G401.6 (cell line): ENCODE results near the gene OR51G2.
"Not testable (repeated sequence)": the region's sequence is repeated elsewhere in the genome, so short reads cannot be mapped to it uniquely, and the experiment has no call there.

Experiments used
- FAIRE-seq: peaks from 2 replicates; lab custom pipeline; 2012; peaks lifted over from hg19 to GRCh38; lab: Jason Lieb, UNC

Gene OR51G2

GRCh38 chr11:4919250-4919649 lies at the start of gene OR51G2:
TSS of gene OR51G2 (minus strand) at chr11:4919350. CDS start at chr11:4915663, 3,687 bp downstream.
- FAIRE-seq: no peak

- no peak for FAIRE-seq
These were observed 43.7 kb upstream of the OR51G2 start for GRCh38 chr11:4962816-4963215.

GRCh38 chr11:4960877-4961276 lies 41.7 kb upstream of the OR51G2 start:
- FAIRE-seq: no peak

- FAIRE-seq: no peak
These were observed 38.2 kb upstream of the OR51G2 start for GRCh38 chr11:4957396-4957795.

GRCh38 chr11:4955613-4956012 lies 36.5 kb upstream of the OR51G2 start, which contains the start of gene OR51A2:
TSS of gene OR51A2 (minus strand) at chr11:4955713. CDS start at chr11:4955713, 0 bp downstream.
- FAIRE-seq: not testable (repeated sequence)

- no peak for FAIRE-seq
These were observed 28.4 kb upstream of the OR51G2 start, which contains the start of gene OR51A4 for GRCh38 chr11:4947505-4947904. TSS of gene OR51A4 (minus strand) at chr11:4947605. CDS start at chr11:4947100, 505 bp downstream.

- no peak for FAIRE-seq
These were observed 17.6 kb upstream of the OR51G2 start for GRCh38 chr11:4936745-4937144.

GRCh38 chr11:4932751-4933150 lies 13.6 kb upstream of the OR51G2 start:
- no peak for FAIRE-seq

- FAIRE-seq: no peak
These were observed 7.5 kb upstream of the OR51G2 start for GRCh38 chr11:4926608-4927007.

- FAIRE-seq: no peak
These were observed 5.1 kb upstream of the OR51G2 start, which contains the start of gene OR51G1 for GRCh38 chr11:4924239-4924638. TSS of gene OR51G1 (minus strand) at chr11:4924339. CDS start at chr11:4924339, 0 bp downstream.

GRCh38 chr11:4922304-4922703 lies 3.2 kb upstream of the OR51G2 start:
- no peak for FAIRE-seq

- FAIRE-seq: no peak
These were observed 2.6 kb upstream of the OR51G2 start for GRCh38 chr11:4921796-4922195.

- FAIRE-seq: no peak
These were observed 2.6 kb downstream of the OR51G2 start for GRCh38 chr11:4916581-4916980.

GRCh38 chr11:4903484-4903883 lies 15.7 kb downstream of the OR51G2 start, which contains the start of gene OR51A7:
TSS of gene OR51A7 (plus strand) at chr11:4903783. CDS start at chr11:4907370, 3,587 bp downstream.
- FAIRE-seq: no peak

- FAIRE-seq: no peak
These were observed 27.0 kb downstream of the OR51G2 start for GRCh38 chr11:4891996-4892640.

GRCh38 chr11:4890279-4890678 lies 28.9 kb downstream of the OR51G2 start:
- FAIRE-seq: no peak

- no peak for FAIRE-seq
These were observed 31.6 kb downstream of the OR51G2 start for GRCh38 chr11:4887591-4887990.

GRCh38 chr11:4886186-4886585 lies 33.0 kb downstream of the OR51G2 start:
- no peak for FAIRE-seq

- no peak for FAIRE-seq
These were observed 34.8 kb downstream of the OR51G2 start for GRCh38 chr11:4884361-4884760.

- no peak for FAIRE-seq
These were observed 36.6 kb downstream of the OR51G2 start for GRCh38 chr11:4882543-4882942.

- FAIRE-seq: no peak
These were observed 37.2 kb downstream of the OR51G2 start, which contains the start of gene OR51T1 for GRCh38 chr11:4881860-4882500. TSS of gene OR51T1 (plus strand) at chr11:4881900. CDS start at chr11:4881900, 0 bp downstream.

GRCh38 chr11:4881188-4881587 lies 38.0 kb downstream of the OR51G2 start:
- FAIRE-seq: no peak

GRCh38 chr11:4865855-4866254 lies 53.3 kb downstream of the OR51G2 start:
- no peak for FAIRE-seq

GRCh38 chr11:4863876-4864275 lies 55.3 kb downstream of the OR51G2 start:
- FAIRE-seq: no peak
